ENCODE data around the gene MLN.

DNA sequence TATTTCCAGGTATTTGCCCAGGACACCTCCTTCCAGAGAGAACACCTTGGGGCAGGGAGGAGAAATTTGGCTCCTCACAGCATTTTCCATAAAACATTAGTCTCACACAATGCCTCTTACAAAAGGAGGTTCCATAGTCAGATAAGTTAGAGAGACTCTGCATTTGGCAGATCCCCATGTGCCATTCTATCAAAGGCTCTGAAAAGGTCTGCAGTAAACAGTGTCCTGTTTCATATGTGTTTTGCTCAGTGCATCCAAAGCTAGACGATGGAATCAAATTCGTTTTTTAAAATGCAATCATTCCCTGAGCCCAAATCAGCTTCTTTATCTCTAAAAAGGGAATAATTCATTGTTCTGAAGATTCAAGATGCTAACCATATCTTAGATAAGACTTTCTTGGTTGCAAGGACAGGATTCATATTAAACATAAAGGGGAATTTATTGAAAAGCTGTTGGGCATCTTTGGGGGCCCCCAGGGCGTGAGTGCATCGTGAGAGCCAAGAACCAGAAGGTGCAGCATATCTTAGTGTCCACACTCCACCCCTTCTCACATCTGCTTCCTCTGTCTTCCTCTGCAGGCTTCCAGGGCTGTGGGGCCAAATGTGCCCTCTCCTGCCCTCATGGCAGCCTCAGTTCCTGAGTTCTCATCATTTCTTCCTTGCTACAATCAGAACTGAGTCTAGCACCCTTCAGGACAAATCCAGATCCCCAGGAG lies 41.4 kb upstream of the MLN start:
- TF ChIP-seq, protein P1, sequence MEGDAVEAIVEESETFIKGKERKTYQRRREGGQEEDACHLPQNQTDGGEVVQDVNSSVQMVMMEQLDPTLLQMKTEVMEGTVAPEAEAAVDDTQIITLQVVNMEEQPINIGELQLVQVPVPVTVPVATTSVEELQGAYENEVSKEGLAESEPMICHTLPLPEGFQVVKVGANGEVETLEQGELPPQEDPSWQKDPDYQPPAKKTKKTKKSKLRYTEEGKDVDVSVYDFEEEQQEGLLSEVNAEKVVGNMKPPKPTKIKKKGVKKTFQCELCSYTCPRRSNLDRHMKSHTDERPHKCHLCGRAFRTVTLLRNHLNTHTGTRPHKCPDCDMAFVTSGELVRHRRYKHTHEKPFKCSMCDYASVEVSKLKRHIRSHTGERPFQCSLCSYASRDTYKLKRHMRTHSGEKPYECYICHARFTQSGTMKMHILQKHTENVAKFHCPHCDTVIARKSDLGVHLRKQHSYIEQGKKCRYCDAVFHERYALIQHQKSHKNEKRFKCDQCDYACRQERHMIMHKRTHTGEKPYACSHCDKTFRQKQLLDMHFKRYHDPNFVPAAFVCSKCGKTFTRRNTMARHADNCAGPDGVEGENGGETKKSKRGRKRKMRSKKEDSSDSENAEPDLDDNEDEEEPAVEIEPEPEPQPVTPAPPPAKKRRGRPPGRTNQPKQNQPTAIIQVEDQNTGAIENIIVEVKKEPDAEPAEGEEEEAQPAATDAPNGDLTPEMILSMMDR (IDR thresholded peaks at IDR 0.05; ENCODE audit: low read depth, low read length, poor library complexity, severe bottlenecking): no peak
- TF ChIP-seq EZH2phosphoT487 (IDR thresholded peaks at IDR 0.05; ENCODE audit: borderline replicate concordance, low read length): no peak
